Breast epithelium (tissue), 4 donors: ENCODE measurements around the gene USP28. TPM values are rescaled to one million over a fixed set of nuclear protein-coding genes. Genes with fewer than 3 reads are reported as not detected.

Source experiments
- DNase-seq, 2 donors: peaks; one replicate each; pipeline ENCODE4 v3.0.0-alpha.2; 2019; ENCODE audit warnings: low spot score in 2 of 2
- H3K27ac ChIP-seq, 2 donors: fragments of 200-600 bp; sonication (generic) in 1 of 2; one replicate each; pipeline ENCODE4 v1.5.1; 2016 to 2019; ENCODE audit warnings: mild to moderate bottlenecking in 1 of 2
- H3K27me3 ChIP-seq, 2 donors: fragments of 200-600 bp; sonication (generic) in 1 of 2; one replicate each; pipeline versions ENCODE4 v1.5.1 to v1.6.0; 2017 to 2019; ENCODE audit warnings: control low read depth in 1 of 2, mild to moderate bottlenecking in 1 of 2
- H3K36me3 ChIP-seq: fragments of 200-600 bp; one replicate; pipeline ENCODE4 v1.5.1; 2019
- H3K4me1 ChIP-seq, 2 donors: fragments of 200-600 bp; sonication (generic); one replicate each; pipeline ENCODE4 v1.5.1; 2016 to 2019; ENCODE audit warnings: control low read depth in 1 of 2
- H3K4me3 ChIP-seq, 3 donors: fragments of 200-600 bp; sonication (generic); 1 replicate in 2 of 3; 2 replicates in 1 of 3; pipeline ENCODE4 v1.5.1; 2016 to 2019; ENCODE audit warnings: mild to moderate bottlenecking in 3 of 3, moderate library complexity in 2 of 3
- H3K9me3 ChIP-seq, 2 donors: fragments of 200-600 bp; sonication (generic) in 1 of 2; one replicate each; pipeline ENCODE4 v1.5.1; 2016 to 2019; ENCODE audit warnings: control low read depth in 1 of 2
- POLR2A ChIP-seq: fragments of 450-650 bp; IDR thresholded peaks from one replicate; pipeline ENCODE4 v1.6.1; 2016; ENCODE audit warnings: antibody characterized with exemption, mild to moderate bottlenecking, moderate library complexity
- POLR2AphosphoS5 ChIP-seq, 3 donors: sonication (generic); formaldehyde crosslinking; IDR thresholded peaks; one replicate each; pipeline ENCODE4 v1.6.1; 2017; ENCODE audit warnings: antibody characterized with exemption in 3 of 3
- intact Hi-C: fragments of 100-400 bp; cut with DNase I; formaldehyde crosslinking; loops from one replicate; pipeline ENCODE4 v1.15.1; 2023; ENCODE audit warnings: low total_unique reads
- total RNA-seq, 3 donors: library from RNA; depleted of rRNA; stranded (reverse); fragments of >200 nt; gene quantifications; one replicate each; pipeline ENCODE4 v1.1.0, GENCODE V29; 2016
- TF ChIP-seq, protein P1 (sequence below), 3 donors: fragments of 450-650 bp; IDR thresholded peaks; one replicate each; pipeline ENCODE4 v1.5.1; 2016 to 2017; ENCODE audit warnings: antibody characterized with exemption in 3 of 3, mild to moderate bottlenecking in 3 of 3, moderate library complexity in 3 of 3

Gene USP28
- total RNA-seq, 3 donors from 2014 or later, result 15.5 to 38.5 (median 30.2) TPM

DNA sequence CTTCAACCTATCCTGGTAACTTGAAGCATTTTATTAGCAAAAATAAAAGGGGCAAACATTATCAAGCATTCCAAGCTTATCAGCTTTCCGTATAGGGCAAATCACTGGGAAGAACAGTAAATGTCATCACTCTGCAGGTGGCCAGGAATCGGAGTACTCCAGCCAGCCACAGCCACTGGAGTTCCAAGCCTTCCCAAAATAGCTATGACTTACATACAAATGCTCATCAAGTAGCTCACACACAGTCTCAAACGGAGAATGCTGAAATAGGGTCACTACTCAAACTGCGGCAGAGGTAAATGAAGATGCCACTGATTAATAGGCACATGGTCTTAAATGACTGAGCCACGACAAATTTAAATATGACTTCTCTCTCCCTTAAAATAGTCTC lies 2.1 kb downstream of the USP28 start:
- peaks cover 0 to 9% of the 10 kb centered on the region in 2 donors for H3K4me1 ChIP-seq
- H3K36me3 ChIP-seq, result no peaks in the 10 kb centered on the region
- peak overlapping the region in 1 of 3 donors; percentile 7 for H3K4me3 ChIP-seq
- intact Hi-C loops, result no loop called here
- no peaks in the 10 kb centered on the region for H3K9me3 ChIP-seq
- DNase-seq, result no peak
- H3K27ac ChIP-seq, result no peak overlapping the region
- TF ChIP-seq POLR2A, result no peak
- TF ChIP-seq POLR2AphosphoS5 (IDR thresholded peaks at IDR 0.05), result no peak
- TF ChIP-seq, protein P1, sequence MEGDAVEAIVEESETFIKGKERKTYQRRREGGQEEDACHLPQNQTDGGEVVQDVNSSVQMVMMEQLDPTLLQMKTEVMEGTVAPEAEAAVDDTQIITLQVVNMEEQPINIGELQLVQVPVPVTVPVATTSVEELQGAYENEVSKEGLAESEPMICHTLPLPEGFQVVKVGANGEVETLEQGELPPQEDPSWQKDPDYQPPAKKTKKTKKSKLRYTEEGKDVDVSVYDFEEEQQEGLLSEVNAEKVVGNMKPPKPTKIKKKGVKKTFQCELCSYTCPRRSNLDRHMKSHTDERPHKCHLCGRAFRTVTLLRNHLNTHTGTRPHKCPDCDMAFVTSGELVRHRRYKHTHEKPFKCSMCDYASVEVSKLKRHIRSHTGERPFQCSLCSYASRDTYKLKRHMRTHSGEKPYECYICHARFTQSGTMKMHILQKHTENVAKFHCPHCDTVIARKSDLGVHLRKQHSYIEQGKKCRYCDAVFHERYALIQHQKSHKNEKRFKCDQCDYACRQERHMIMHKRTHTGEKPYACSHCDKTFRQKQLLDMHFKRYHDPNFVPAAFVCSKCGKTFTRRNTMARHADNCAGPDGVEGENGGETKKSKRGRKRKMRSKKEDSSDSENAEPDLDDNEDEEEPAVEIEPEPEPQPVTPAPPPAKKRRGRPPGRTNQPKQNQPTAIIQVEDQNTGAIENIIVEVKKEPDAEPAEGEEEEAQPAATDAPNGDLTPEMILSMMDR (IDR thresholded peaks at IDR 0.05), result no peak
- H3K27me3 ChIP-seq, result no peaks in the 10 kb centered on the region

DNA sequence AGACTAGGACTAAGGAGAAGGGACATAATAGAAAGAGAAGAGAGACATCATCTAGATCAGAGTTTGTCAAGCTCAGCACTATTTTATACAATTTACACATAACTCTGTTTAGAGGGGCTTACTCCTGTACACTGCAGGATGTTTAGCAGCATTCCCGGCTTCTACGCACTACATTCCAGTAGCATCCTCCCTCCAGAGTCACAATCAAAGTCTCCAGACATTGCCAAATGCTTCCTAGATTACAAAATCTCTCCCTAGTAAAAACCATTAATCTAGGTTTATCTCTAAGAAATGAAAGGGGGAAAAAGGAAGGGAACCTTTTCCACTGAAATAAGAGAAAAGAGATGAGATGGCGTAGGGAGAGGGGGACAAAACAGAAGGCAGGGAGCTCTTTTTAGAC lies 4.0 kb downstream of the USP28 start:
- H3K9me3 ChIP-seq, result no peaks in the 10 kb centered on the region
- H3K4me1 ChIP-seq, result peaks cover 0 to 9% of the 10 kb centered on the region in 2 donors
- no peaks in the 10 kb centered on the region for H3K27me3 ChIP-seq
- H3K4me3 ChIP-seq, result no peak overlapping the region
- no peak overlapping the region for H3K27ac ChIP-seq
- no peak for DNase-seq
- intact Hi-C loops, result no loop called here
- no peaks in the 10 kb centered on the region for H3K36me3 ChIP-seq
- TF ChIP-seq POLR2AphosphoS5 (IDR thresholded peaks at IDR 0.05), result no peak
- no peak for TF ChIP-seq POLR2A
- TF ChIP-seq, protein P1 (IDR thresholded peaks at IDR 0.05), result no peak

DNA sequence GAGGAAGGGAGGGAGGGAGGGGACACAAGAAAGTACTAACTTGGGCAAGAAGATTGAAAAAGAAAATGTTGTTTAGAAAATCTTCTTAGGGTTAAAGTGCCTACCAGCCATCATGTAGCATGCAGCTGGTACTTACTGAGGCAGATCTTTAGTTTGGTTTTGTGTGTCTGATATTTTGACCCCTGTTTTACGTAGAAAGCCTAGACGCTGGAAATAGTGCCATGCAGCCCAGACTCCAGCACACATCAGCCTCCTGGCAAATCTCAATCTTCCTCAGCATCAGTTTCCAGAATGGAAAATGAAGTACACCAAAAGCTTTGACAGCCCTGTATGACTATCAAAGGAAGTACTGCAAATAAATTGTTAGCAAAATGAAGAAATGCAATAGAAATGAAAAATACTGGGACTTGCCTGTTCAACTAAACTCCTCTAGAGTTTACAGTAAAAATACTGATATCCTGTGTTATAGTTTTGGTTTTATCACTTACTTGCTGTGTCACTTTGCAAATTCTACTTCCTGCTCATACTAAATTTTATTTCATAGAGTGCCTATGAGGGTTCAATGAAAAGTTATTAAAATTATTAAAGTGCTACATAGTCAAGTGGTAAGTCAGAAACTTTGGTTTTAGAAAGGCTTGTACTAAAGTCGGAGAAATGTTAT lies 7.4 kb downstream of the USP28 start:
- TF ChIP-seq, protein P1 (IDR thresholded peaks at IDR 0.05), result no peak
- TF ChIP-seq POLR2A (no peak), POLR2AphosphoS5 (IDR thresholded peaks at IDR 0.05) (no peak)
- H3K36me3 ChIP-seq, result no peaks in the 10 kb centered on the region
- intact Hi-C loops, result no loop called here

DNA sequence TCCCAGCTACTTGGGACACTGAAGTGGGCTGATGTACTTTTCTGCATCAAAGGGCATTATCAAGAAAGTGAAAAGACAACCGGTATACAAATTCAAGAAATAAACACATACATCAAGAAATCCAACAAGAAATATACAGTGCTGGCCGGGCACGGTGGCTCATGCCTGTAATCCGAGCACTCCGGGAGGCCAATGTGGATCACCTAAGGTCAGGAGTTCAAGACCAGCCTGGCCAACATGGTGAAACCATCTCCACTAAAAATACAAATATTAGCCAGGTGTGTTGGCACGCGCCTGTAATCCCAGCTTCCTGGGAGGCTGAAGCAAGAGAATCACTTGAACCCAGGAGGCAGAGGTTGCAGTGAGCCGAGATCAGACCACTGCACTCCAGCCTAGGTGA lies 9.5 kb downstream of the USP28 start:
- TF ChIP-seq POLR2AphosphoS5 (IDR thresholded peaks at IDR 0.05) (no peak), POLR2A (no peak)
- TF ChIP-seq, protein P1 (IDR thresholded peaks at IDR 0.05), result no peak
- Histone ChIP-seq H3K4me3 (no peak overlapping the region), H3K27me3 (no peaks in the 10 kb centered on the region), H3K36me3 (no peaks in the 10 kb centered on the region), H3K27ac (no peak overlapping the region), H3K9me3 (no peaks in the 10 kb centered on the region), H3K4me1 (no peaks in the 10 kb centered on the region)
- intact Hi-C loops, result no loop called here
- no peak for DNase-seq

More for the DNA sequence above, 7.4 kb downstream of the USP28 start:
- H3K4me1 ChIP-seq, result peaks cover 0 to 5% of the 10 kb centered on the region in 2 donors
- no peaks in the 10 kb centered on the region for H3K9me3 ChIP-seq
- no peak for DNase-seq
- no peaks in the 10 kb centered on the region for H3K27me3 ChIP-seq
- H3K27ac ChIP-seq, result no peak overlapping the region
- H3K4me3 ChIP-seq, result no peak overlapping the region

DNA sequence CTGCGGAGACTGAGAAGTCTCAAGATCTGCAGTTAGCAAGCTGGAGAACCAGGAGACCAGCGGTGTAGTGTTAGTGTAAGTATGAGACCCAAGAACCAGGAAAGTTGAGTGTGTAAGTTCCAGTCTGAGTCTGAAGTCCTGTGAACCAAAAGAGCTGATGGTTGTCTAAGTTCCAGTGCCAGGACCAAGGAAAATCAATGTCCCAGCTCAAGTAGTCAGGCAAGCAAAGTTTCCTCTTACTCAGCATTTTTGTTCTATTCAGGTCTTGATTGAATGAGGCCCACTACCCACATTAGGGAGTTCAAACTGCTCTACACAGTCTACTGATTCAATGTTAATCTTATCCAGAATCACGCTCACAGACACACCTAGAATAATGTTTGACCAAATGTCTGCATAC lies 11.0 kb downstream of the USP28 start:
- H3K4me3 ChIP-seq, result no peak overlapping the region
- no peak for DNase-seq
- H3K27ac ChIP-seq, result no peak overlapping the region
- intact Hi-C loops, result no loop called here
- TF ChIP-seq POLR2AphosphoS5 (IDR thresholded peaks at IDR 0.05) (no peak), POLR2A (no peak)
- TF ChIP-seq, protein P1 (IDR thresholded peaks at IDR 0.05), result no peak
- H3K27me3 ChIP-seq, result no peaks in the 10 kb centered on the region
- no peaks in the 10 kb centered on the region for H3K9me3 ChIP-seq
- H3K4me1 ChIP-seq, result no peaks in the 10 kb centered on the region
- H3K36me3 ChIP-seq, result no peaks in the 10 kb centered on the region
